Muscle of back (tissue), 11 donors: ENCODE data around the gene RGS17. TPM values are rescaled to one million over a fixed set of nuclear protein-coding genes. Genes with fewer than 3 reads are reported as not detected.
"Not testable (repeated sequence)": the region's sequence is repeated elsewhere in the genome, so short reads cannot be mapped to it uniquely, and the experiment has no call there.

ENCODE experiments used
- DNase-seq, 3 donors: peaks; one replicate each; pipeline versions ENCODE4 v3.0.0 to v3.0.0-alpha.2; 2013
- polyA plus RNA-seq, 10 donors: library from polyadenylated mRNA; unstranded; fragments of 120-200 nt; gene quantifications; one replicate each; pipeline ENCODE4 v1.2.1, GENCODE V29; 2013; ENCODE audit not compliant: insufficient read length in 10 of 10

RGS17 gene
- polyA plus RNA-seq, 10 donors: 0.67 to 1.7 (median 0.85) TPM

GRCh38 chr6:152993847-152994246 lies 137.2 kb downstream of the RGS17 start:
- DNase-seq: no peak

GRCh38 chr6:152993431-152993830 lies 137.7 kb downstream of the RGS17 start:
- DNase-seq: no peak

- DNase-seq: no peak
Measured at GRCh38 chr6:152986978-152987377, 144.1 kb downstream of the RGS17 start.

GRCh38 chr6:152985300-152985699 lies 145.8 kb downstream of the RGS17 start:
- not testable (repeated sequence) for DNase-seq

GRCh38 chr6:152984513-152984872 lies 146.6 kb downstream of the RGS17 start:
- peak in 1 of 3 donors; percentile 36 for DNase-seq

GRCh38 chr6:152983637-152984512 lies 147.2 kb downstream of the RGS17 start:
- DNase-seq: peak; percentile 78 to 91 (median 84)

GRCh38 chr6:152982904-152983636 lies 148.0 kb downstream of the RGS17 start, which contains the start of gene FBXO5:
Gene FBXO5 (minus strand): TSS chr6:152983041. CDS start chr6:152982959, 82 bp downstream.
- peak; percentile 98 to 99 (median 98) for DNase-seq

GRCh38 chr6:152981989-152982903 lies 148.8 kb downstream of the RGS17 start:
- peak in 1 of 3 donors; percentile 36 for DNase-seq

GRCh38 chr6:152981219-152981618 lies 149.9 kb downstream of the RGS17 start:
- no peak for DNase-seq

- DNase-seq: no peak
Measured at GRCh38 chr6:152980656-152981055, 150.4 kb downstream of the RGS17 start.

- DNase-seq: no peak
Measured at GRCh38 chr6:152979116-152979515, 152.0 kb downstream of the RGS17 start.

- no peak for DNase-seq
Measured at GRCh38 chr6:152978058-152978457, 153.0 kb downstream of the RGS17 start.

GRCh38 chr6:152977556-152977955 lies 153.5 kb downstream of the RGS17 start:
- DNase-seq: no peak

- no peak for DNase-seq
Measured at GRCh38 chr6:152976749-152977148, 154.3 kb downstream of the RGS17 start.

GRCh38 chr6:152975204-152975915 lies 155.7 kb downstream of the RGS17 start:
- DNase-seq: peak in 1 of 3 donors; percentile 9

- no peak for DNase-seq
Measured at GRCh38 chr6:152973916-152974315, 157.2 kb downstream of the RGS17 start.

- no peak for DNase-seq
Measured at GRCh38 chr6:152969688-152970418, 161.2 kb downstream of the RGS17 start.

GRCh38 chr6:152966168-152966894 lies 164.8 kb downstream of the RGS17 start:
- DNase-seq: not testable (repeated sequence)

- DNase-seq: no peak
Measured at GRCh38 chr6:152959333-152959732, 171.7 kb downstream of the RGS17 start.

GRCh38 chr6:152957796-152958195 lies 173.3 kb downstream of the RGS17 start:
- no peak for DNase-seq
